HG02571 (cell line): ENCODE results near the gene HPSE.
A peak's percentile ranks its signal among the peaks of the same experiment; 100 is the strongest.

Experiments used
- ATAC-seq: cut with Tn5 transposase; IDR thresholded peaks from one replicate; pipeline ENCODE4 v1.9.1; 2021; ENCODE audit warnings: mild to moderate bottlenecking, moderate library complexity; ENCODE audit not compliant: unreplicated experiment

The HPSE gene

DNA sequence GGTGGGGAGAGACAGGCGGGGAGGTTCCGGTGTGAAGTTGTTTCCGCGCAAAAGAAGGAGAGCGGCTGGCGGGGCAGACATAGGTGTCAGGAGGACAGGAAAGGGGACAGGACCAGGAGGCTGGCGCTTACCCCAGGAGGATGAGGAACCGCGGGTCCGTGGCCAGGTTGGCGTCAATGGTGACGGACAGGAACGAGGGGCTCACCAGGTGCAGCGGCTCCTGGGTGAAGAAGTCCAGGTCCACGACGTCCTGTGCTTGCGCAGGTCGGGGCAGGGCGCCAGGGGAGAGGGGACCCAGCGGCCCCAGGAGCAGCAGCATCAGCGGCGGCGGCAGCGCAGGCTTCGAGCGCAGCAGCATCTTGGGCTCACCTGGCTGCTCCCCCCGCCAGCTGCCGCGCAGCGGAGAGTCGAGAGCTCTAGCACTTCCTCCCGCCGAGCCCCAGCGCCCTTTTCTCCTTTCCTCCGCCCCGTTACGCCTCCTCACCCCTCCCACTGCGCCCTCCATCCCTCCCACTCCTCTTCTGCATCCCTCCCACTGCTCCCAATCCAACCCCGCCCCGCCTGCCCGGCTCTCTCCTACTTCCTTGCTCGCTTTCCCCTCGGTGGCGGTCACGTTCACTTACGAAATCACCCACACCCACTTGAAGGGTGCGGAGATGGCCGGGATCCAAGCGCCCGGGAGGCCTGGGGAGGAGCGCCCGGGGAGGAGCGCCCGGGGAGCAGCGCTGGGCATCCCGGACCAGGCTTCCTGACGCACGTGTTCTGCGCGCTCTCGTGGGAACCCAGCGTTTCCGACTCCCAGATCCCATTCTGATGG lies at the start of gene HPSE:
HPSE (minus strand) TSS at position 424 of the 817 bp plus-strand sequence; CDS start at position 358, 66 bp downstream.
- peak; percentile 86 for ATAC-seq

DNA sequence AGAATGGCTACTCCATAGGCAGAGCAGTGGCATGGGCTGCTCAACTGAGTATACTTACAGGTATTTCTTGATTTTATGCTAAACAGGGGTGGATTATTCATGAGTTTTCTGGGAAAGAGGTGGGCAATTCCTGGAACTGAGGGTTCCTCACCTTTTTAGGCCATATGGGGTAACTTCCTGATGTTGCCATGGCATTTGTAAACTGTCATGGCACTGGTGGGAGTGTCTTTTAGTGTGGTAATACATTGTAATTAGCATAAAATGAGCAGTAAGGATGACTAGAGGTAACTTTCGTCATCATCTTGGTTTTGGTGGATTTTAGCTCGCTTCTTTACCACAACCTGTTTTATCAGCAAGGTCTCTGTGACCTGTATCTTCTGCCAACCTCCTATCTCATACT lies 48.2 kb upstream of the HPSE start:
- ATAC-seq = no peak

DNA sequence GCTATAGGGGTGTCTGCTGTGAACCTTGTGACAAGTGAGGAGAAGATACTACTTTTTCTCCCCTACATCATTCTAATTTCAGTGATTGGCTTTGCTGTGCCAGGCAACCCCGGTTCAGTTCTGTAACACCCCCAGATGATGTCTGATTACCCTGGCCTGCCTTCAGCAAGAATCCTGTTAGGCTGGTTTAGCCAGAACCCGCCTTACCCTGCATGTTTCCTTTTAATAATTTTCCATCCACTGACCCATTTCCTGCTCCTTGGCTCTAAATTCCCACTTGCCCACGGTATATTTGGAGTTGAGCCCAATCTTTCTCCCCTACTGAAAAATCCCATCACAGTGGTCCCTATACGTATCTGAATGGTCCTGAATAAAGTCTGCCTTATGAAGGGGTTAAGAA lies 46.5 kb upstream of the HPSE start:
- ATAC-seq = no peak

DNA sequence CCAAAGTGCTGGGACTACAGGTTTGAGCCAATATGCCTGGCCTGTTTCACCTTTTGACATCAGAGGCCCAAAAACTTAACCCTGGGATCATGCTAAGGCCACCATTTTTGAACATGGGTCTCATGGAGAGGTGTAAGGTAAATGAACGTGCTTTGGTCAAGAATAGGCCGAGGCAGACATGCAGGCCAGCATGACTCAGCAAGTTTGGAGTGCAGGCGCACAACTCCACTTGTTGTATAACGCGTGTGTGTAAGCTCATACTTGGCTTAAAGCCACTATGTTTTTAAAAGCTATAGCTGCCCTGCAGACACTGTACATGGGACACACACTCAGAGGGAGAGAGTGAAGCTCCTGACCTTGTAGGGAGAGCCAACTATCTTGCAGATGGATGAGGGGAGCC lies 43.8 kb upstream of the HPSE start:
- no peak for ATAC-seq

DNA sequence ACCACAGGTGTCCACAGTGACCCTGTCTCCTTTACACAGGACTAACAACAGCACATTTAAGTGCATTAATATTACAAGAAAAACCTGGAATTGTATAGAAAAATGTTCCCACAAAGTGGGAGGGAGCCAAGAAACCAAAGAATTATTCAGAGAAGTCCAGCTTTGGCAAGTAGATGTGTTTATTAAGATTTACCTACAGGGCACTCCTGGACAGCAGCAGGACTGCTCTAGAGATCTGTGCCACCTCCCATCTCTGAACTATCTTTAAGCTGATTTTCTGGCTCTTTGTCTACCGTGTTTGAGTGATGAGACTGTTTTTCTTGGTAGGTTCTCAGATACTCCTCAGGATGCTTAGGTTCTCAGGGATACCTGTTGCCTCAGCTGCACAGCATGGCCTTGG lies 38.3 kb upstream of the HPSE start:
- ATAC-seq = no peak

DNA sequence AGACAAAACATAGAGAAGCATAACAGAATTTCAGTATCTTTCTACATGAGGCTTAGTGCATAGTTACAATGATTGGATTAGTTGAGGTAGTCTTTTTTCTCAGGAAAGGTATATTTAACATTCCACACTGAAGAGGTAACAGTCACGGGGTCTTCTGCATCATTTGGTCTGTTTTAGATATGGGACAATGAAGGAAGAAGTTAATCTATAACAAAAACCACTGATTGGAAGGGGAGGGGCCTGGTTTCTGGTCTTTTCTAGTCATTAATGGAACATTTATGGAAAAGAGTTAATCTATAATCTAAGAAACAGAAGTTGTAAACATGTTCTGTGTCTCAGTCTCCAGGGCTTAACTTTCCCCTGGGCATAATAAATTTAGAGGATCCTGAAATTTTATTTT lies 37.3 kb upstream of the HPSE start:
- ATAC-seq = no peak

DNA sequence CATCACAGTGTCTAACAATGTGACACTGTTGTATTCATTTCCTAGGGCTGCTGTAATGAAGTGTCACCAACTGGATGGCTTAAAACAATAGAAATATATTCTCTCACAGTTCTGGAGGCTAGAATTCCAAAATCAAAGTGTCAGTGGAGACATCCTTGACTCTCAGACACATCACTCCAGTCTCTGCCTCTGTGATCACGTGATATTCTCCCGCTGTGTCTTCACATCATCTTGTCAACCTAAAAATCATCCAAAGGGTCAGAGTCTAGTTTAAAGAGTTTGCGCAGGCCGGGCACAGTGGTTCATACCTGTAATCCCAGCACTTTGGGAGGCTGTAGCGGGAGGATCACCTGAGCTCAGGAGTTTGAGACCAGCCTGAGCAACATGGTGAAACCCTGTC lies 36.6 kb upstream of the HPSE start:
- ATAC-seq = no peak

DNA sequence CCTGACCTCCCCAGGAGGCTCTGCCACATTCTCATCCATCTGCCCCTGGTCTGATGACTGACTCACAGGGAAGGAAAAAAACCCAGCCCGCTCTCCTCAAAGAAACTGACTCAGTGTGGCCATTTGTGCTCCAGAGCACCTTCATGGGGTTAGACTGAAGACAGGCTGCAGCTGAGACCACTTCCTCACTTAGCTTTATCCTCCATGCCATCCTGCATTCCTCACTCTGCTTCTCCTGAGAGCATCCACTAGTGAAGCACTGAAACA lies 35.9 kb upstream of the HPSE start:
- no peak for ATAC-seq

DNA sequence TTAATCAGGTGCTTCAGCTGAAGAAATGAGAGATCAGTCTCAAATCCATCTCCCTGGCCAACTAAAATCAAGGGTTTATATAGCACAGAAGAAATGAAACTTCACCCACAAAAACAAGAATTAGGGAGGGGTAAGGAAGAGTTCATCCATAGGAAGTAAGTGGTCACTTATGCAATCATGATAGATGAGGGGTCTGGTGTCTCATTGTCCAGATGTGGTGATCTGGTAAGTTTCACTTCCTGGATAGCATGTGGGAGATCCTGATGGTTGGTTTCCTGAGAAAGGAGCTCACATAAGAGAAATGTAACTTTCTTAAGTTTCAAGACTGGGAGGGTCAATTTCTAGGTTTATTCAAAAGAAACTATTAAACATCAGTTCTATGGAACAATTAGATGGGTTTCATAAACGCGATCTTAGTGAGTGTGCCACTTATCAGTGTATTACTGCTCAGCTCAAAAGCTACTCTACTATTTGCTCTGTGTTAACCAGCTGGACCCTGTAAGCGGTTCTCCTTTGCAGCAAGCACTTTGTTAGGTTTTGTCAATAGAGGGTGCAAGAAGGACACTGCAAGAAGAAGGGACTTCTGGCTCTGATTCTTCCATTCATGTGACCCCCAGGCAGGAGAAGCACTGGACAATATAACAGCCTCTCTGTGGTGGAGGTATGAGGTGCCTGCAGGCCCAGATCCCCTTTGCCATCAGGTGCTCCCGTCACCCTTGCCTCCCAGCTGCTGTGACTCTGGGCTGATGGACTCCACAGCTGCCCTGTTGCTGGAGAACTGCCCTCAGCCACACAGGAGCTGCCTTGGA lies 35.4 kb upstream of the HPSE start:
- ATAC-seq = no peak

DNA sequence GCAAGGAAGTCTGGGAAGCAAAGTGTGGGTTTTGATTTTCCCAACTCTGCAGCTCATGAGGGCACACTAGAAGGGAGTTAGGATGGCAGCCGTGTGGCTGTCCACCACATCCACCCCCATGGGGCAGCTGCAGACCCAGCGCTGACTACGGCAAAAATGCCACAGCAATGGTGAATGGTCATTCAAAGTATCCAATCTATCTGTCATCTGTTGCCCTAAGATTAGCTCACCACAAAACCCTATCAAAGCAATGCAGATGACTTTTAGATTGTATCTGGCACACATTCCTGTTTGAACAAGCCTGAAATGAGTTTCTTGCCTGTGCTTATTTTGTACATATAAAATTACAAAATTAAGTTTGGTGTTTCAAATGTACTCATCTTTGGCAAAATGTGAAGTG lies 29.7 kb upstream of the HPSE start:
- no peak for ATAC-seq

DNA sequence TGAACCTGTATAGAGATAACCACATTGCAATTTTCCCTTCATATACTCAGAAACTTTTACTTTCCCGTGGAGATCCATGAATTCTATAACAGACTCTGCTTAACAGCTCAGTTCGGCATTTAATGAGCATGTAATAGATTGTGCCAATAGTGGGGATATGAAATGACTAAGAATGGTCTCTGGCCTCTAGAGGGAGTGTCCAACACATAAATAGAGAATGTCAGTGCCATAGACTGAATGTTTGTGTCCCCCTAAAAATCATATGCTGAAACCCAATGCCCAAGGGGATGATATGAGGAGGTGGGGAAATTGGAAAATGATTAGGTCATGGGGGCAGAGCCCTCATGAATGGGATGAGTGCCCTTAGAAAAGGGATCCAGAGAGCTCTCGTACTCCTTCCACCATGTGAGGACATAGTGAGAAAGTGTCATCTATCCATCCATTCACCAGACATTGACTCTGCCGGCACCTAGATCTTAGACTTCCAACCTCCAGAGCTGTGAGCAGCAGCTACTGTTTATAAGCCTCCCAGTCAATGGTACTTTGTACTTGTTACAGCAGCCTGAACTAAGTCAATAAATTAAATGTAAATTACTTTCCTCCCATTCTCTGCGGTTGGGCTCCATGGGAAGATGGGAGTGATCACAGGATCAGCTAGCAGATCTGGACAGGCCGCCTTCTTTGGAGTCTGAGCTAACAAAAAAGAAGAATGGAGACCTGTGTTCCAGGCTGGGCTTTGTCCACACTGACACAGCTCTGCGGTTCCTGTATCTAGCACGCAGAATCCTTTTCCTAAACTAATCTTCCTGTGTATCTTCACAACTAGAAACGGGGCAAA lies 28.1 kb upstream of the HPSE start:
- ATAC-seq = no peak

DNA sequence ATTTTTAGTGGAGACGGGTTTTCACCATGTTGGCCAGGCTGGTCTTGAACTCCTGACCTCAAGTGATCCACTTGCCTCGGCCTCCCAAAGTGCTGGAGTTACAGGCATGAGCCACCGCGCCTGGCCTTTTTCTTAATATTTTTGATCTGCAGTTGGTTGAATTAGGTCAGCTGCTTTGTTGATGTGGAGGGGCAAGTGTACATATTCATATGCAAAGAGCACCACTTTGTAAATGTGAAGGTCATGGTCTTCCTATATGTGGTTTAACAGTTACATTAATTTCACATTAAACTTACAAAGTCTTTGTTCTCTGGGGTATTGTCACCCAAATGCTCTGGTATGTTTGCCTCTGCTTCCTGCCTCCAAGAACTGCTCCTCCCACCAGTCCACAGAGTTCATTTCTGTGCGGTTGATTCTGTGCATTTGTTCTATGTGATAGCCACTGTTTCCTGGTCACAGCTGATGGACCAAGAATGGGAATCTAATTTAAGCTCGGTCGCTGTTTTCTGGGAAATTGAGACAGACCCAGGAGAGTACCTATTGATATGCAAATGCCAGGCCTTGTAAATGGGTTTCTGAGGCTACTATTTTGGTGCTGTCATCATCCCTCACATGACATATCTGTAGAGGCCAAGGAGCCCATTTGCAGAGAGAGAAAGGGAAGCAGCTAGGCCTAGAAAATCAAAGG lies 26.9 kb upstream of the HPSE start:
- ATAC-seq = no peak

DNA sequence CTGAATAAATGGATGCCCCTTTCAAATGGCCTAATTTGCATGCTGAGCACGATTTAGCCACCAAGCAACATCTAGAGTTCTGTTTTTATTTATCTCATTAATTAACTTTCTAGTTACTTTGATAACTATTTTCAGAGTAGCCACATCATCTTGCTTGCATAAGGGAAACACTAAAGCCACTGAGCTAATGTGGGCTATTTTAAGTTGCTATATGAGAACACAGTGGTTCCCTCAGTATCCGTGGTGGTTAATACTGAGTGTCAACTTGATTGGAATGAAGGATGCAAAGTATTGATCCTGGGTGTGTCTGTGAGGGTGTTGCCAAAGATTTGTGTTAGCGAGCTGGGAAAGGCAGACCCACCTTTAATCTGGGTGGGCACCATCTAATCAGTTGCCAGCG lies 25.4 kb upstream of the HPSE start:
- no peak for ATAC-seq

DNA sequence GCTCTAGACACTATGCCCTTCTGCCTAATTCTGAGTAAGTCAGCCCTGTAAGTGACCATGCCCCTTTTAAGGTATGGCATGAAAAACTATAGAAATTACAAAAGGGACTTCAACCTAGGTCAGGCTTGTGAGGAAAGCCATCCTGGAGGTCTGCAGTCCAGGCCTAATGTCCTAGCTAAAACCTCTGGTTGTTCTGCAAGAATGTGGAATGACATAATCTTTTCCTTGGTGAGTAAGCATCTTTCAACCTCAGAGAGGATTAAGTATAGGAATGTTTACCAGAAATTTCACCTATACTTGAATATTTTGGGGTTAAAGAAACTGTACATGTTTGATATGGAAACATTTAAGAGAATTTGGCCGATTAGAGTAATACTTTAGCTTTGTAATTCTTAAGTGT lies 23.8 kb upstream of the HPSE start:
- ATAC-seq = no peak

DNA sequence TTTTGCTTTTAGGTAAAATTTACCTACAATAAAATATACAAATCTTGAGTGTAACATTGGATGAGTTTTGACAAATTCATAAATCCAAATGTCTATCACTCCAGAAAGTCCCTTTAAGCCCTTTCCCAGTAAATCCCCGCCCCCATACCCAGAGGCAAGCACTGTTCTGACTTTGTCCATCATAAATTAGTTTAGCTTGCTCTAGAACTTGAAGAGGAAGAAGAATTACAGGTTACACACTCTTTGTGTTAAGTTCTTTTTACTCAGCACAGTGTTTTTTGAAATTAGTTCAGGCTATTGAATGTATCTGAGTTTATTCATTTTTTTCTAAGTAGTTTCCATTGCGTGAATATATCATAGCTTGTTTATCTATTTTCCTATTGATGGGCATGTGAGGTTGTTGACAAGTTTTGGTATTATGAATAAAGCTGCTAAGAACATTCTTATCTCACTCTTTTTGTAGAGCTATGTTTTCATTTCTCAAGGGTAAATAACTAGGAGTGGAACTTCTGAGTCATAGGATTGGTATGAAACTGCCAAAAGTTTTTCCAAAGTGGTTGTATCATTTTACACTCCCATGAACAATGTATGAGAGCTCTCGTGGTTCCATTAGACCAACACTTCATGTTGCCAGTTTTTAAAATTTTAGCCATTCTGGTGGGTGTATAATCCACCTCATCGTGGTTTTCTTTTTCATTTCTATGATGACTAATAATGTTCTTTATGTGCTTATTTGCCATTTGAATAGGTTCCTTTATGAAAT lies 22.4 kb upstream of the HPSE start:
- ATAC-seq = peak; percentile 59

DNA sequence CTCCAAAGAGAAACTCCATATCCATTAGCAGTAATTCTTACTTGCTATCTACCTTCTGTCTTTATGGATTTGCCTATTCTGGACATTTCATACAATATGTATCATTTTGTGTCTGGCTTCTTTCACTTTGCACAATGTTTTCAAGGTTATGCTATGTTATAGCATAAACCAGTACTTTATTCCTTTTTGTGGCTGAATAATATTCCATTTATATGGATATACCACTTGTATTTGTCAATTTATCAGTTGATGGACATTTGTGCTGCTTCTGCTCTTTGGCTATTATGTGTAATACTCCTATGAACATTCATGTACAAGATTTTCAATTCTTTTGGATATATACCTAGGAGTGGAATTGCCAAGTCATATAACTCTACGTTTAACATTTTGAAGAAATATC lies 18.9 kb upstream of the HPSE start:
- no peak for ATAC-seq

DNA sequence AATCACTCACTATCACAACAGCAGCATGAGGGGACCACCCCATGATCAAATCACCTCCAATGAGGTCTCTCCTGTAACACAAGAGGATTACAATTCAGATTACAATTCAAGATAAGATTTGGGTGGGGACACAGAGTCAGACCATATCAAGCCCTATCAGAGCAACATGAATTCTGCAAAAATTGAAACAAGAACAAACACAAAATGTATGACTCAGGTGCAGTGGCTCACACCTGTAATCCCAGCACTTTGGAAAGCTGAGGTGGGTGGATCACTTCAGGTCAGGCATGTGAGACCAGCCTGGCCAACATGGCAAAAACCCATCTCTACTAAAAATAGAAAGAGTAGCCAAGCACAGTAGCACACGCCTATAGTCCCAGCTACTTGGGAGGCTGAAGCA lies 13.4 kb upstream of the HPSE start:
- ATAC-seq = no peak

DNA sequence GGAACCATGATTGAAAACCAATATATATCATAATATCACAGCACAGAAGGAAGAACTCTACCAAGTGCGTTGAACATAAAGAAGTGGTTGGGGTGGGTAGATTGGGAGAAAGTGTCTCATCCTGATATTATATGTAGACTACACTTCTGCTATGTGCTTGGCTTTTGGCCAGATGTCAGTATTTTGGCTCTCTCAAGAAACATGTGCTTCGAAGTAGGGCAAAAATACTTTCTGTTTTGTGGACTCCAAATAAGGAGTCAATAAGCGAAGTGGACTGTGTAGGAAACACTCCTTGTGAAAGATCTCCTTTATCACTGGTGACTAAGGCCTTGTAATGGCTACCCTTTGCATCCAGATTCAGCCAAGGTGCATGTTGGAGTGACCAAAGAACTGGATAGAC lies 7.8 kb upstream of the HPSE start:
- no peak for ATAC-seq

DNA sequence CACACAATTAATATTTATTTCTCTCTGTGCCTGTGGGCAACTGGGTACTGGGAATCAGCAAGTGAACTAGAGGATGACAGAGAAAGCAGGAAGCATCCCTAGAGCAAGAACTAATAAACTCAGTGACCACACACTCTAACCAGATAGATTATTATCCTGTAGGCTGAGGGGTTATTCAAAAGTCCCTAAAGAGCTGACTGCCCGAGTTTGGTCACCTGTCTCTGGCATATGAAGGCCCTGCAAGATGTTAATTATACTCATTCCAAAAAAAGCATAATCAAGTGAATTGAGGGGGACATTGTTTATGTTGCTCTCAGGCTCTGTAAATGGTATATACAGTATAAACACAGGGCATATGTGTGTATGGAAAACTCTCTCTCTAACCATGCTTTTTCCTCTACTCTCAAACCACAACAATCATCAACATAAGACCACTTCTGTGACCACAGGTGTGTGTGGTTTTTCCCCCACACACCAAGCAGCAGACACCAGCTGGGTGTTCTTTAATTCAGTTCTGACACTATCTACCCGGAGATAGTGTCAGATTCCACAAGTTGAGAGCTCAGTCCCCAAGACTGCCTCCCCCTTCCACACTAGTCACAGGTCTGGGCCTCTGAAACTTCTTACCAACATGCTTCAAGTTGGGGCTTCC lies 6.2 kb upstream of the HPSE start:
- no peak for ATAC-seq

DNA sequence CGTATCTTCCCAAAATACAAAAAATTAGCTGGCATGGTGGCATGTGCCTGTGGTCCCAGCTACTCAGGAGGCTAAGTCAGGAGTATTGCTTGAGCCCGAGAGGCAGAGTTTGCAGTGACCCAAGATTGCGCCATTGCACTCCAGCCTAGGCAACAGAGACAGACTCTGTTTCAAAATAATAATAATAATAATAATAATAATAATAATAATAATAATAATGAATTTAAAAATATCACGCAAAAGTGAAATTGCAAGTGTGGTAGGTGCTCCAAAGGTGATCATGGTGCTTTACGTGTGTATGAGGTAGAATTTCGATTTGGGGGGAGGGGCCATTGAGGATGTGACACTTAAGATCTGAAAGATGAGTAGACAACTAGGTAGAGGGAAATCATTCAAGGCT lies 4.9 kb upstream of the HPSE start:
- ATAC-seq = no peak
